GM12878 (cell line): ENCODE measurements around the gene GIMAP2. TPM values are rescaled to one million over a fixed set of nuclear protein-coding genes. Genes with fewer than 3 reads are reported as not detected.
A peak's percentile ranks its signal among the peaks of the same experiment; 100 is the strongest.

Source experiments
- ATF2 ChIP-seq: IDR thresholded peaks from 2 replicates; pipeline ENCODE4 v1.6.1; 2012; ENCODE audit warnings: low read length, inconsistent platforms
- BCL11A ChIP-seq: IDR thresholded peaks from 2 replicates; pipeline ENCODE4 v1.6.1; 2011; ENCODE audit warnings: low read depth, low read length
- CEBPB ChIP-seq, 2 experiments: fragments of 150-350 bp in 1 of 2; IDR thresholded peaks; 2 replicates each; pipeline ENCODE4 v1.6.1; 2012 to 2014; ENCODE audit warnings: low read depth in 2 of 2, low read length in 2 of 2, borderline replicate concordance in 1 of 2, inconsistent platforms in 1 of 2
- CEBPZ ChIP-seq: fragments of 150-350 bp; IDR thresholded peaks from 2 replicates; pipeline ENCODE4 v1.6.1; 2016; ENCODE audit warnings: low read depth, low read length
- FOS ChIP-seq: IDR thresholded peaks from 3 replicates; pipeline ENCODE4 v1.6.1; 2011; ENCODE audit warnings: borderline replicate concordance; ENCODE audit not compliant: insufficient read length; ENCODE audit errors: extremely low read depth
- IKZF1 ChIP-seq: fragments of 450-650 bp; conservative IDR thresholded peaks from 2 replicates; pipeline ENCODE4 v1.6.1; 2017; ENCODE audit warnings: antibody characterized with exemption, mild to moderate bottlenecking
- KDM1A ChIP-seq: fragments of 200-600 bp; sonication (generic); IDR thresholded peaks from 2 replicates; pipeline ENCODE4 v1.6.1; 2016; ENCODE audit warnings: borderline replicate concordance
- MEF2A ChIP-seq: IDR thresholded peaks from 2 replicates; pipeline ENCODE4 v1.6.1; 2011; ENCODE audit warnings: low read depth, mild to moderate bottlenecking, low read length, moderate library complexity; ENCODE audit not compliant: insufficient read depth
- MTA2 ChIP-seq: fragments of 450-650 bp; IDR thresholded peaks from 2 replicates; pipeline ENCODE4 v1.6.1; 2016; ENCODE audit warnings: low read depth, mild to moderate bottlenecking, moderate library complexity
- MXI1 ChIP-seq: fragments of 150-350 bp; IDR thresholded peaks from 2 replicates; pipeline ENCODE4 v1.6.1; 2011; ENCODE audit warnings: low read depth, mild to moderate bottlenecking, inconsistent platforms, low read length, improper control_type of control experiment
- NFYB ChIP-seq: IDR thresholded peaks from 2 replicates; pipeline ENCODE4 v1.6.1; 2011; ENCODE audit warnings: low read depth, mild to moderate bottlenecking, low read length, improper control_type of control experiment, moderate library complexity; ENCODE audit not compliant: insufficient read depth
- PML ChIP-seq: IDR thresholded peaks from 2 replicates; pipeline ENCODE4 v1.6.1; 2012; ENCODE audit warnings: low read length, inconsistent platforms
- POLR2AphosphoS5 ChIP-seq: IDR thresholded peaks from 2 replicates; pipeline ENCODE4 v1.6.1; 2011; ENCODE audit warnings: mild to moderate bottlenecking, low read length, inconsistent platforms
- ZNF217 ChIP-seq: fragments of 450-650 bp; IDR thresholded peaks from 2 replicates; pipeline ENCODE4 v1.6.1; 2017; ENCODE audit warnings: antibody characterized with exemption, mild to moderate bottlenecking
- polyA plus RNA-seq, 11 experiments: library from polyadenylated mRNA; depleted of rRNA in 4 of 11; unstranded in 6 of 11; stranded (reverse) in 5 of 11; fragments of >200 nt; fragmentation: Nextera tagmentation in 4 of 11; fragmentation: Illumina TruSeq in 1 of 11; extraction: Ambion mirVana in 4 of 11; extraction: Trizol in 1 of 11; gene quantifications; 1 replicate in 1 of 11; 2 replicates in 10 of 11; pipeline versions ENCODE4 v1.2.1 to v1.2.3, GENCODE V29; 2011 to 2016; ENCODE audit warnings: inconsistent platforms in 2 of 11, missing spikeins in 2 of 11, low read depth in 1 of 11
- total RNA-seq, 4 experiments: library from RNA; depleted of rRNA in 3 of 4; stranded (reverse); fragments of >200 nt in 3 of 4; fragmentation: Illumina TruSeq in 1 of 4; extraction: Trizol in 1 of 4; gene quantifications; 2 replicates each; pipeline versions ENCODE4 v1.2.1 to v1.2.3, GENCODE V29; 2013 to 2021

The GIMAP2 gene
- total and polyA plus RNA-seq, 10 of the 15 experiments (the other 5 are each of a cell fraction or from before 2014, with no cell fraction given): 21.3 to 102 (median 31.8) TPM

- TF ChIP-seq KDM1A (no peak), ZNF217 (no peak), NFYB (0 out of 2 replicates have a peak, but pooled peaks have one; percentile 26), FOS (no peak), CEBPZ (no peak), PML (peak; percentile 74; the same call in 1 of the 2 replicates), MXI1 (no peak), POLR2AphosphoS5 (0 out of 2 replicates have a peak, but pooled peaks have one; percentile 3), CEBPB (IDR thresholded peaks at IDR 0.05; ENCODE audit: borderline replicate concordance in 1 of 2, low read depth in 2 of 2, low read length in 2 of 2) (0 out of 4 replicates have a peak, but pooled peaks of 1 of the 2 experiments have one; percentile 35), BCL11A (peak; percentile 16; the same call in 1 of the 2 replicates), MEF2A (peak; percentile 71), ATF2 (peak; percentile 99), MTA2 (peak; percentile 84), IKZF1 (peak; percentile 92)
Measured at GRCh38 chr7:150668472-150668911, 17.0 kb upstream of the GIMAP2 start (continued).
